NCI-H1092 treated with DMSO at 0.1 percent for 48 hours (cell line): Measurements from ENCODE around the gene ING2.

Experiments
- DNase-seq: peaks from one replicate; lab custom pipeline; 2025; lab: John Stamatoyannopoulos, UW

Gene ING2

DNA sequence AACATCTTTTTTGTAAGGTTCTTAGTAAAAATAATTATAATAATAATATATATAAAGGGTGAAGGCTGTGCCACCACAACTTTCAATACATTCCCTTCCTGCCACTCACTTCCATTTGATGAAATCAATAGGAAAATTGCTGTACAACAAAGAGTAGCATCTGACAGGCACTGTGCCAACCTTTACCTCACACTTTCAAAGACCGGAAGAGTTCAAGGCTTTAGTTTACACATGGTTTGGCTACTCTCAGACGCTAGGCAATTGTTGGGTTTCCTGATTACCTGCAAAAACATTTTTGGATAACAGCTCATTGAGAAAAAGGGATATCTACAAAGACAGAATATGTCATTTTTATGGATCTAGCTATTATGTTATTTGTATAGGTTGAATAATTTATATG is 5.5 kb upstream of the ING2 start:
- peak; percentile 21 for DNase-seq

DNA sequence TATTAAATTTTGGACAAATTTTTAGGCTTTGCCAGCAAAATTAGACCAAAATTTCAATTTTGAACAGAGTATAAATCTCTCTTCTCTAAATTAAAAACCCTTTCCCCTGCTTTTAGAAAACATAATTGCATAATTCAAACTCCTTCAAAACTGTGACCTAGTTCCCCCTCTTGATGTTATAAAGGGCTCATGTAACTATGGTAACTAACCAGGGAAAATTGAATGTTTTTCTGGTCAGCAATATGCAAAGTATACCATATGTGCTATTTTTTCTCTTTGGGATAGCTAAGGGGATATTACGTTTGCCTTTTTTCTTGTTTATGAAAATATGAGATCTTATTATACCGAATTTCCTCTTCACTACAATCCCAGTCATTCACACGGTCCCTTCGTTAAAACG is 5.1 kb upstream of the ING2 start:
- no peak for DNase-seq

DNA sequence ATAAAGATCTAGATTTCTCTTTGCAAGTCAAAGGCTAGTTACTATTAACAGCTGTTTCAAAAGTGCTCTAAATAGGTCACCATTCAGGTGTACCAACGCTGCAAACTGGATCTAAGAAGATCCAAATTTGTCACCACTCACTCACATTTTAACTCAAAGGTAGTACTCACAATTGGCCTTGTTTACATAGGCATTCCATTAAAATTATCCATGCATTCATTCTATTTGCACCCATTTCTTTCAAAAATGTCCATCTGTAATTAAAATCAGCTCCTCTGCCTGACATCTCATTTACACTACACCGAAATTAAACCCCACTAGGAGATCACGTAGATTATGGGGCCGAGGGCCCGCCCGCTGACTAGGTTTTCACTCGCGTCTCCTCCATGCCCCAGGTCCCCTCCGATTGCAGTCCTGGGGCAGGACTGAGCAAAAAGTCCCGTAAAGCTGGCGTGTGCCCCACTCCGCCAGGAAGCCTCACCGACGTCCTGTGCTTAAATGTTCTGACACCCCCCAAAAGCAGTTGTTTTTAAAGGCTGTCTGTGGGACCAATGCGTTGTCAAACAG is 1.3 kb upstream of the ING2 start:
- peak; percentile 39 for DNase-seq

DNA sequence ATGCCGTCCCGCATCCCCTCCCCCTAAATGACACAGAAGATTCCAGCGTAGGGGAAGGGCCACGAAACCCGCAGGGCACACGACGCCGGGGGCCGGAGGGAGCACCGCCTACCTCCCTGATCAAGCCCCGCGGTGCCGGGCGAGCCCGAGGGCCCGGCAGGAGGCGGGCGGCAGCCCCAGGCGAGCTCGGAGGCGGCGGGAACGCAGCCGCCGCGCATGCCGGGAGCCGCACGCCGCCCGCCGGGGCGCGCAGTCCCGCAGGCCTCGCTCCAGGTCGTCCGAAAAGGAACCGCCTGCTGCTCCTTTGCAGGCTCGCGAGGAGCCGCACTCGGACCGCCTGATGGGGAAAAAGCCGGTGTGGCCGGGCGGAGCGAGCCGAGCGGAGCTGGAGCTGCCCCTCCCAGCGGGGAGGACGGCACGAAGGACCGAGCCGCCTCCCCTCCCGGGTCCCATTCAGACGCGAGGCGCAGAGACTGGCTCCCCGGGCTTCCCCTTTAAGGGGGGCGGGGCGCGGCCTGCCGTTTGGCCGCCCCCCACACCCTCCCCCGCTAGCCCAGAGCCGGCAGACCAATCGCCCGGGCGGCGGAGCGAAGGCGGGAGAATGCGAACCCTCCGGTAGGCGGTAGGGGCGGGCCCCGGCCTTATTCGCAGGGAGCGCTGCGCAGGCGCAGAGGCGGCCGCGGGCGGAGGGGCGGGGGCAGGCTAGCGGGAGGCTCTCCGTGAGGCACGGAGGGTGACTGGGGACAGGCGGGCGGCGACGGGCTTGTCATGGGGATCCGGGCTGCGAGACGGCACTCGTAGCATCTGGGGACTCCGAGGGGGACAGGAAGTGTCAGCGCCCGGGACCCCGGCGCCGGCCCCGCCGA is 561 bp upstream of the ING2 start:
- DNase-seq = peak; percentile 95

DNA sequence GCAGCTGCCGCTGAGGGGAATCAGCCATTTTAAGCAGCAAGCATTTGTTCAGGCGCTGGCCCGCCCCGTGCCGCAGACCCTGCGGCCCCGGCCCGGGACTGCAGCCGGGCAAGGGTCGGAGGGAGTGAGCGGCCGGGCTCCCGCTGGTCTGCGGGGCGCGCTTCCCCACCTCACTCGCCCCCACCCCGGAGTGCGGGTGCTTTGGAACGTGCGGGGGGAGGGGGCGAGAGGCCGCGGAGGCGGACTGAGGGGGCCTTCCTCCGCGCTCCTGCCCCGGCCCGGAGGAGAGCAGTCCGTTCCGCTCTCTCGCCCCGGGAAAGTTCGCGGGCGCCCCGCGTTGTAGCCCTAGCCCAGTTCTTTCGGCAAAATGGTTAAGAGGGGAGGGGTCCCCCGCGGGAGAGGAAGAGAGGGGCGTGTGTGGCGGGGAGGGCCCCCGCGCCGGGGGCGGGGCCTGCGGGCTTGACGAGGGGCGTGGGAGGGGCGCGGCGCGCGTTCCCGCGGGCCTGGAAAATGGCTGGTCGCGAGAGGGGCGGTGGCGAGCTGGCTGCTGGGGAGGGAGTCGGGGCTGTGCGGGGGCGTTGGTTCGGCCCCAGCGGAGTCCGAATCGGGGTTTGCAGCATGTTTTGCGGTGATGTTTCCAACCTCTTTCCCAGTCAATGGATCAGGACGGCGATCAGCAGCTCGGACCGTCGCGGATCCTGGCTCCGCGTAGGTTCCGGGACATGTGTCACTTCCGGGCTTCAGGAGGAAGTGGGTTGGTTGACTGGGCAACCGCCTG is 942 bp downstream of the ING2 start:
- DNase-seq = peak; percentile 77

DNA sequence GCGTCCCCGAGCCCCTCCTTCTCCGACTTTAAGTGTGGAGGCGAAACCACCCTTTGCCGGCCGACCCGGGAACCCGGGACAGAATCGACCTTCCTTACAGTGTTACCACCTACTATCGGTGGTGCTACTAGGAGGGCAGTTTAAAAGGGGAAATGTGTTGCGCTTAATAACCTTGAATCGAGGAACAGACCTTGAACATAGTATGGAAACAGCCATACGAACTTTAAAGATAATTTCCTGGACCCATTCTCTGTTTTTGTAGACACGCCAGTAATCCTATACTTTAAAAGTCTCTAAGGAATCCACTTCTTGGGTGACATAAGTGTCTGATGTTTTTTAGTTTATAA is 1.5 kb downstream of the ING2 start:
- no peak for DNase-seq

DNA sequence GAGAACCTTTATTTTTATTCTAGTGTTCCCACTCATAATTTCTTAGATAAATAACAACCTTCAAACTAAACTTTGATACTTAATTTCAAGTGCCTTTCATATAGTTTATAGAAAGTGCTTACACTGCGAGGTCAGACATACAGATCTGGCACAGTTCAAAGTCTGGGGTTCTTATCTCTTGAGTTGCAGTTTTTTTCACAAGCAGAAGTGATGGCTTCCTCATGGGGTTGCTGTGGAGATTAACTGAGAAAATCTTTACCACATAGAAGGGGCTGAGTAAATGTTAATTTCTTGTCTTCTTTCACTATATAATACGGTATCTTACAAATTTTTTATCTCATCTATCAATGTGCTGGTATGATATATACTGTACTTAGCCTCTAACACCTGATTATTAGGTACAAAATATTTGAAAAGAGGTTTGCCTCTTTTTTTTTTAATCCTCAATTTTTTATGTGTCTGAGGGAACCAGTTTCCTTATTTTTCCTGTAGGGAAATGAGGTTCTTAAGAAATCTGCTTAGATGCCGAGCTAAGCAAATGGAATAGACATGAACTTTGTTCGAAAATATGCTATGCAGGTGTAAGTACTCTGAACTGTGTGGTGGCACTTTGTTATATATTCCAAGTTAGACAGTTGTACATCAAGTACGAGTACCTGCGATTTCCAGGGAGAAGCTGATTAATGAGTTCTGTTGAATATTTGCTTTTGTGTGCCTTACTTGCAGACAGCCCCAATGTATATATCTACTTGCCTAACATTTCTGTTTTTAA is 3.3 kb downstream of the ING2 start:
- no peak for DNase-seq

DNA sequence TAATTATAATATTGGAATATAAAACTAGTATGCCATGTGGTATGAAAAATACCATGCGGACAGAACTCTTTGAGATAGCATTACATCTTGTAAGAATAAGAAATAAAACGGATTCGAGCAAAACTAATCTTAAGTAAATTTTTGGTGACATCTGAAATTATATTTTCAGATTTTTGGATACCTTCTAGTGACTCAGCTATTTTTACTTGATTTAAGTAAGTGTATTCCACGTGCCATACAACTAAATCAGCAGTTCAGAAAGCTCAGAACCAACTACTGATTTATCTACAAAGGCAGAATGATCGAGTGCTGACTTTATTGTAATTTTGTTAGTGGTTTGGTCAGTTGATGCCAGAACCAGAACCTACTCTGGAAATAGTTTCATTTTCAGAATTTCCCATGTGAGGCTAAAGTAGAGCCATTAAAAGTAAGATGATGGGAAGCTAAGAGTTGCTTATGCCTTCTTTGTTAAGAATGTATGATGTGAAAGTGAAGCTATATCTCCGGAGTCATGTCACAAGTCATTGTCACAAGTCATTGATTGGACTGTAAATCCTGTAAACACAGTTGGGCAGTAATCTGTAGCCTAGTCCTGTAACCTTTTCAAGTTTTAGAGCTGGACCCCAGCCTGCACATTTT is 4.0 kb downstream of the ING2 start:
- no peak for DNase-seq

DNA sequence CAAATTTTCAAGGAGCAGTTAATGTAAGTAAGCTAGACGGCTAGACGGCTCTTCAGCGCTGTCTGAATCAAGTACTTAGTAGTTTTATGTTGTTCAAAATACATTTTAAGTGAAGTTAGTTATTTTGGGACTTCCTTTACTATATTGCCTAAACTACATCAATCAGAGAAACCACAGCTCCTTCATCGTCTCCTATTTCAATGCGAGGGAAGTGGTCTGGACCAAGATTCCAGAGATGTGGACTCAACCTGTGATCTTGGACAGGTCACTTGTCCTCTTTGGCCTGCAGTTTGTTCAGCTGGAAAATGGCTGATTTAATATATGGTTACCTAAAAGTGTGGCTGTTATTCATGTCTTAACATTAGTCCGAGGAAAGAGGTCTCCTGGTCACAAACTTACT is 10.6 kb downstream of the ING2 start:
- no peak for DNase-seq

DNA sequence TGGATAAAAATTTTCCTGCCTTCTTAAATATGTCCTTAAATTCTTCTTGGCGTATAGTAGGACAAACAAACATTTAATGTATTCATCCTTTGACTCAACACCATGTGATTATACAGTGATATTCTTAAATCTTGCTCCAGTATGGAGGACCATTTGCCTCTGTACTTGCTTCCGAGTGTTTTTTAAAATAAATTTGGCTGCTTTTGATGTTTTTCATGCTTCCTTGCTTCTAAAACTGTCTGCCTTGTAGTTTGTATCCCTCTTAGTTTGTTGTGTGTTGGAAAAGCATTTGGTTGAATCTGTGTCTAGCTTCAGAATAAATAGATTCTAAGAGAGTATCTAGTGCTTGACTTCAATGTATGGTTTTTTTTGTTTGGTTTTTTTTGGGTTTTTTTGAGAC is 12.3 kb downstream of the ING2 start:
- DNase-seq = no peak

DNA sequence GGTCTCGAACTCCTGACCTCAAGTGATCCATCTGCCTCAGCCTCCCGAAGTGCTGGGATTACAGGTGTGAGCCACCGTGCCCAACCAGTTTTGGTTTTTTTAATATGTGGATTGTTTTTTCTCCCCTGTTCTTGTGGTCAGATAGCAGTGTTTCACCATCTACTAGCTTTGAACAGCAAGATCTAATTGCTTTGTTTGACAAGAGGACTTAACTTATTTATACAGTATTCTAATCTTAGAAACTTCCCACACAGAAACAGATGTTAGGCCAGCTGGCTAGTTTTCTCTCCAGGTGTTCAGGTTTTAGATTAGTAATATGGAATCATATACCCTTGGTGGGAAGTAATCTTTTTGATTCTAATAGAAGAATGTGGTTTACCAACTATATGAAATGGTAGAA is 12.9 kb downstream of the ING2 start:
- DNase-seq = no peak

DNA sequence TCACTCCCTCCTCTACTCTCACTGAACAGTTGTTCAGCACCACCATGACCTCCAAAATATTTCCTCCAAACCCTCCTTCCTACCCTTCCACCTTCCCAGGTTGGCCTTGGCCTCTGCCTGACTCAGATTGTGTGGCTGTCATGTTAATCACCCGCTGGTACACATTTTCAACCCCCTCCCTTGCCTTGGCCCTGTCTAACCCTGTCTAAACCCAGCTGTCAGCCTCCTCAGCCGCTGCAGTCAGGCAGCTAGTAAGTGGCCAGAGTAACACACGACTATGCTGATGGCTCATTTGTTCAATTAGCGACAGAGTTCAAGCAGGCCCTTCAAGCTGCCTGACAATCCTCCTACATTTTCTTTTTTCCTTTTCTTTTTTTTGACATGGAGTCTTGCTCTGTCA is 18.0 kb downstream of the ING2 start:
- no peak for DNase-seq

DNA sequence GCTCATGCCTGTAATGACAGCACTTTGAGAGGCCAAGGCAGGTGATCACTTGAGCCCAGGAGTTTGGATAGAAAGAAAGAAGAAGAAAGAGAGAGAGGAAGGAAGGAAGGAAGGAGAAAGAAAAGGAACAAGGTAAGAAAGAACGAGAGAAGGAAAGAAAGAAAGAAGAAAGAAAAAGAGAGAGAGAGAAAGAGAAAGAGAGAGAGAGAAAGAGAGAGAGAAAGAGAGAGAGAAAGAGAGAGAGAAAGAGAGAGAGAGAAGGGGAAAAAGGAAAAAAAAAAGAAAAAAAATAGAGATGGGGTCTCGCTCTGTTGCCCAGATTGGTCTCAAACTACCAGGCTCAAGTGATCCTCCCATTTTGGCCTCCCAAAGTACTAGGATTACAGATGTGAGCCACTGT is 22.5 kb downstream of the ING2 start:
- DNase-seq = no peak

DNA sequence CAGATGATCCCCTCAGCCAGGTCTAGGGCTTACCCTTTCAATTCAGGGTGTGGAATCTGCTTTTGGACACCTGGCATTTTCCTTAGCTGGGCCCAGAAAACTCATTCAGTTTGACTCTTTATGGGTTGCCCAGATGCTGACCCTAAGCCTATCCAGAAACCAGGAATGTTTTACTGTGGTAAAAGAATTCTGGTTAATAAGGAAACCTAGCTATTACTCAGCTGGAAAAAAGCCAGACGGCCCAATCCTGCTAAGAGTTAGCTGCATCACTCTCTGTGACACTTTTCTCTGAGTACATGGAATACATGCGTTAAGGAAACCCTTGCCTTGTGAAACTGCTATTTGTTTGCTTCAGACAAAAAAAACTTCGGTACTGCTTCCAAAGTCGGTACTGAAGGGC is 28.0 kb downstream of the ING2 start:
- no peak for DNase-seq

DNA sequence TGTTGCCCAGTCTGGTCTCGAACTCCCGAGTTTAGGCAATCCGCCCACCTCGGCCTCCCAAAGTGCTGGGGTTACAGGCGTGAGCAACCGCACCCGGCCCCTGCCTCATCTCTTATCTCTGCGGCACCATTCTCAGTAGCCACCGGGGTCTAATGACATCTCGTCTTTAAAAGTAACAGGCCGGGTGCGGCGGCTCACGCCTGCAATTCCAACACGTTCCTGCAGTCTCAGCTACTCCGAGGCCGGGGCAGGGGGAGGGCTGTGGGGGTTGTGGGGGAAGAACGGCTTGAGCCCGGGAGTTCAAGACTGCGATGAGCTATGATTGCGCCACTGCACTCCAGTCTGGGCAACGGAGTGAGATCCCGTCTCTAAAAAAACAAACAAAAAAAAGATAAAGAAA is 28.8 kb downstream of the ING2 start:
- DNase-seq = no peak

DNA sequence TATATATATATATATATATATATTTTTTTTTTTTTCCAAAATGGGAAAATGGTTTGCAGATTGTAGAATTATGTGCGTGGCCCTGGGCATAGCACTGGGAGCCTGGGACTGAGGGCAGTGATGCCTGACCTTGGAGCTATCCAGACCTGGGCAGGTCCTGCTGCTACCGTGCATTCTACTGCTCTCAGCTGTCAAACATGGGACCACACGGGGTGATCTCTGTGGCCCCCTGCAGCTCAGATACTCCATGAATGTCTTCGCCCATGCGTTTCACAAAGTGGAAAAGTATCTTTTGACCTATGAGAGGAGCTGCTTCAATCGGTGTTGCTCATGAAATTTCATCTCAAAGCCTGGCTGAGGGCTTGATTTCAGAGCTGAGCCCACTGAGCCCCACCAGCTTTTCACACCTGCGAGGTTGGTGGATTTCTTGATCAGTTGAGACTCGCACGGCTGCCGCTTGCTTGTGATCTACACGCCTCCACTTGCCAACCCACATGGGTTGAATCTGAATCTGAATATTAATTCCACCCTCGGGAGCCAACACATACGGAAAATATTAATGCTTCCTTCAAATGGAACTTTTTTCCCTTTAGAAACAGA is 35.7 kb downstream of the ING2 start:
- DNase-seq = no peak

DNA sequence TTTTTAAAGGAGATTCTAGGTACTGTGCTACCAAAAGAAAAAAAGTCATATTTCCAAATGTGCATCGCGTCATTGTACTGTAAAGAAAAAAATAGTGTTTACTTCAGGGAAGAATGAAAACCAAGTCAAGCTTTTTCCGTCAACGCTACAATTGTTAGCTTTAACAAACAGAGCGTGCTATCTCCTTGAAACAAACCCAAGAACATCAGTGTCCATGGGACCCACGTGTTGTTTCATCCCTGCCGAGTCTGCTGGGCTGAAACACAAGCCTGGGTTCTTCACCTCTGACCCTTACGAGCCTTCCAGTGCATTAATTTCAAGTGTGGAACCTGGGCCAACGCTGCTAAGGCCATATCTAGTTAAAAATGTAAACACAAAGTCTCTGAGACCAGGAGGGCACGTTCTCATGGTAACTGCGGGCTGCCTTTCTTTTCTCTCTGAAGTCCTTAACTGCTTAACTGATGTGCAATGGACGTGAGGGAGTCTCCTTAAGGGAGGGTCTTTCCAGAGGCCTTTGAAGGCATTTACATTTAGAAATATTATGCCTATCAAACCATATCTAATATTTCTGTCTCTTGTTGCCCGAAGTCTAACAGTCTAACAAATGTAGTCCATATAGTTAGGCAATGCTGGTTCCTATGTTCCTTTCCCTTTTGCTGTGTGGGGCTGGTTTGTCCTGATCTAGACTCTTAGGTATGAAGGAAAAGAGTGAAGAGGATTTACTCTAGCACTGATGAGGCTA is 36.3 kb downstream of the ING2 start:
- DNase-seq = peak; percentile 44

DNA sequence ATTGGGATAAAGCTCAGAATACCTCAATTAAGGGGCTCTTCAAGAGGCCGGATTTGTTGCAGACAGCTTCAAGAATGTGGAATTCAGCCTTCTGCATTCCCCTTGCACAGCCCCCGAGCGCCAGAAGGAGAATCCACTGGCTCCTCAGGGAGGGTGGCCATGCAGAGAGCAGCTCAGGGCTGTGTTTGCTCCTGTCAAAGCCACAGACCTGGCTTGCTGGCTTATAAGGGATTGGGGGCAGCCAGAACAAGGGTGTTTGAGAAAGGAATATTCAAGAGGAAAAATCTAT is 36.8 kb downstream of the ING2 start:
- no peak for DNase-seq

DNA sequence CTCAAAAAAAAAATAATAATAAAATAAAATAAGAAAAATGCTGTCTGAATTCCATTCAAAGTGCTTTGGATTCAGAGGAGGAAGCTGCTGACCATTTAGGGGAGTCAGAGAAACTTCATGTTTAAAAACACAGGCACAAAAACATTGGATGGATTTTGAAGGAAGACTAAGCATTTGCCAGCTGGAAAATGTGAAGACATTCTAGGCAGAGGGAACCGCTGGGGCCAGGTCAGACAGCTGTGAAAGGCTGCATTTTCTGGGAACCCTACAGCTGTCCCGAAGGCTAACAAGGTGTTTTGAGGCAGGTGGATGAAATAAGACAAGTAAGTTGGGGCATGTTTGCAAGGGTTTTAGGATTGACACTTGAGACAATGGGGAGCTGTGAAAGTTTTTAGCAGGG is 38.6 kb downstream of the ING2 start:
- DNase-seq = no peak

DNA sequence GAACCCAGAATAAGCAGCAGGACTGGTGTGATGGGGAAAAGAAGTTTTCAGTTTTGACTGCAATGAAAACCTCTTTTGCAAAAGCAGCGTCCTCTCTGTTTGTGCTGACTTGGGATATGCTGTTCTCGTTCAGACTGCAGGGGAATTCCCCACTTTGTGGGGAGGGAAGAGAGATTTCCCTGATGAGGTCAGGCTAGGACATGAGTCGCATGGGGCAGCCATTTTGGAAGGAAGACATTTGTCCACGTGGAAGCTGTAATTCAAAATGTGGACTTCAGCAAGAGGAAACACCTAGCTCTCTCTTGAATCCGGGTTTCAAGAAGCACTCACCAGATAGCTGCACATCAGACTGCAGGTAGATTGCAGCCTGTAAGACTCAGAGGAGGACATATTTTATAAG is 39.3 kb downstream of the ING2 start:
- DNase-seq = no peak

DNA sequence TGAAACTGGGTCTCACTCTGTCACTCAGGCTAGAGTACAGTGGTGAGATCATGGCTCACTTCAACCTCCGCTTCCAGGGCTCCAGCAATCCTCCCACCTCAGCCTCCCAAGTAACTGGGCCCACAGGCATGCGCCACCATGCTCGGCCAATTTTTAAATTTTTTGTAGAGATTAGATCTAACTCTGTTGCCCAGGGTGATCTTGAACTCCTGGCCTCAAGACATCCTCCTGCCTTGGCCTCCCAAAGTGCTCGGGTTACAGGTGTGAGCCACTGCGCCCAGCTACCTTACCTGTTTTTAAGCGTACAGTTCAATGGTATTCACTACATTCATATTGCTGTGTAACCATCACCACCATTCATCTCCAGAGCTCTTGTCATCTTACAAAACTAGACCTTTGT is 41.5 kb downstream of the ING2 start:
- no peak for DNase-seq
